Astrocyte (in vitro differentiated cells and primary cell): Measurements from ENCODE around the gene PDLIM7.

Experiments
- EZH2 ChIP-seq: IDR thresholded peaks from 2 replicates; pipeline ENCODE4 v1.6.1; 2012; ENCODE audit warnings: mild to moderate bottlenecking, low read length, inconsistent platforms; ENCODE audit not compliant: insufficient read depth
- TF ChIP-seq, protein P1 (sequence below): IDR thresholded peaks from 2 replicates; pipeline ENCODE4 v1.5.1; 2011; ENCODE audit warnings: low read depth, mild to moderate bottlenecking, inconsistent platforms, low read length, moderate library complexity; ENCODE audit not compliant: insufficient read depth

DNA sequence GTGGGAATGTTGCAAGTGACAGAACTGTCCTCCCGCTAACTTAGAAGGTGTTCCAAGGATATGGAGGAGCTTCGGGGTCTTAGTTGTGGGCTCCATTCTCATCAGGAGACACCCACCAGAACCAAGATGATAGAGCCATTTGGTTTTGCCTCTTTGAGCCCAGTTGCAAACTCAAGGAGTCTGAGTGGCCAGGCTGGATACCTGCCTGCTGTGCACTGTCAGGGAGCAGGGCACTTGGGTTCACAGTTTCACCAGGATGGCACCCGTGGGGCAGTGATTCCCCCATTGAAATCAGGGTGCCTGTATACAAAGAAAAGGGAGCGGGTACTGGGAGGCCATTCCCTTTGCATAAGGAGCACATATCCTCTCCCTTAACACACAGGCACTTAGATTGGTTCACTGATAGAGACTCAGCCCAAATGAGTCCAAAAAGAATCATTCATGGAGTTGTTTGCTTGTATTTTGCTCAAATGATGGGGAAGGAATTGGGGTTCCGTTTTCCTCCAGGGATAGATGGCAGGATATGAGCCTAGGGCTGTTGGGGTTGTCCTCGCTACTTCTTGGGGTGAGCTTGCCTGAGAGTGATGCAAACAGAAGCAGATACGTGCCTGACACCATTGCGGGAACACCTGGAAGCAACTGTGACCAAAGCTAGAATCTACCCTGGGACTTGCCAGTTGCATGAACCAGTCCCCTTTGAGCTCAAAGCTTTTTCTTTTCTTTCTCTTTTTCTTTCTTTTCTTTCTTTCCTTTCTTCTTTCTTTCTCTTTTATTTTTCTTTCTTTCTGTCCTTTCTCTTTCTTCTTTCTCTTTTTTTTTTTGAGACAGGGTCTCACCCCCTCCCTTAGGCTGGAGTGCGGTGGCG lies 52.1 kb downstream of the PDLIM7 start:
- TF ChIP-seq, protein P1, sequence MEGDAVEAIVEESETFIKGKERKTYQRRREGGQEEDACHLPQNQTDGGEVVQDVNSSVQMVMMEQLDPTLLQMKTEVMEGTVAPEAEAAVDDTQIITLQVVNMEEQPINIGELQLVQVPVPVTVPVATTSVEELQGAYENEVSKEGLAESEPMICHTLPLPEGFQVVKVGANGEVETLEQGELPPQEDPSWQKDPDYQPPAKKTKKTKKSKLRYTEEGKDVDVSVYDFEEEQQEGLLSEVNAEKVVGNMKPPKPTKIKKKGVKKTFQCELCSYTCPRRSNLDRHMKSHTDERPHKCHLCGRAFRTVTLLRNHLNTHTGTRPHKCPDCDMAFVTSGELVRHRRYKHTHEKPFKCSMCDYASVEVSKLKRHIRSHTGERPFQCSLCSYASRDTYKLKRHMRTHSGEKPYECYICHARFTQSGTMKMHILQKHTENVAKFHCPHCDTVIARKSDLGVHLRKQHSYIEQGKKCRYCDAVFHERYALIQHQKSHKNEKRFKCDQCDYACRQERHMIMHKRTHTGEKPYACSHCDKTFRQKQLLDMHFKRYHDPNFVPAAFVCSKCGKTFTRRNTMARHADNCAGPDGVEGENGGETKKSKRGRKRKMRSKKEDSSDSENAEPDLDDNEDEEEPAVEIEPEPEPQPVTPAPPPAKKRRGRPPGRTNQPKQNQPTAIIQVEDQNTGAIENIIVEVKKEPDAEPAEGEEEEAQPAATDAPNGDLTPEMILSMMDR = no peak
- no peak for TF ChIP-seq EZH2
